ENCODE measurements around the gene PTCSC3.

The PTCSC3 gene

DNA sequence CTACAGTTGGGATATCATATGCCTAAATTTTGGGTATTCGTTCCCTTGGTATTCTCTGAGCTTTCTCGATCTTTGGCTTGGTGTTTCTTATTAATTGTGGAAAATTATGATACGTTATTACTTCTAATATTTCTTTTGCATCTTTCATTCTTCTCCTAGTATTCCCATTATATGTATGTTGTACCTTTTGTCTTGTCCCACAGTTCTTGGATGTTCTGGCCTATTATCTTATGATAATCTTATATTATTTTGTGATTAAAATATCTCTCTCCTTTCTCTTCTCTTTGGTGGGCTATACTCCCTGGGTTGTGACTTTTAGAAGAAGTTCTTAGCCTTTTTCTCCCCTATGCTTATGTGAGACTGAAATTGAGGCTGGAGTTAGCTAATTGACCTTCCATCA lies 25.2 kb downstream of the PTCSC3 start:
- TF ChIP-seq REST (IDR thresholded peaks at IDR 0.05; ENCODE audit: insufficient read depth in 1 of 2, low read depth in 2 of 2, low read length in 2 of 2) (no peak), POLR2AphosphoS5 (IDR thresholded peaks at IDR 0.05; ENCODE audit: low read depth, low read length) (no peak), SIN3A (IDR thresholded peaks at IDR 0.05; ENCODE audit: borderline replicate concordance, insufficient read depth, low read length) (no peak), FOXP2 (optimal IDR thresholded peaks at IDR 0.05; ENCODE audit: borderline replicate concordance, extremely low read depth, extremely low read length, insufficient read depth) (no peak), TAF1 (IDR thresholded peaks at IDR 0.05; ENCODE audit: borderline replicate concordance, insufficient read depth, low read length) (no peak)

- no peak for TF ChIP-seq POLR2AphosphoS5 (IDR thresholded peaks at IDR 0.05; ENCODE audit: low read depth, low read length)
- no peak for TF ChIP-seq SIN3A (IDR thresholded peaks at IDR 0.05; ENCODE audit: borderline replicate concordance, insufficient read depth, low read length)
- TF ChIP-seq FOXP2 (optimal IDR thresholded peaks at IDR 0.05; ENCODE audit: borderline replicate concordance, extremely low read depth, extremely low read length, insufficient read depth) = no peak
- TF ChIP-seq REST (IDR thresholded peaks at IDR 0.05; ENCODE audit: insufficient read depth in 1 of 2, low read depth in 2 of 2, low read length in 2 of 2) = no peak
- no peak for TF ChIP-seq TAF1 (IDR thresholded peaks at IDR 0.05; ENCODE audit: borderline replicate concordance, insufficient read depth, low read length)
These were observed 42.5 kb downstream of the PTCSC3 start for GRCh38 chr14:36134038-36134437.

GRCh38 chr14:36132826-36133225 lies 43.7 kb downstream of the PTCSC3 start:
- TF ChIP-seq FOXP2 (optimal IDR thresholded peaks at IDR 0.05; ENCODE audit: borderline replicate concordance, extremely low read depth, extremely low read length, insufficient read depth) (no peak), SIN3A (IDR thresholded peaks at IDR 0.05; ENCODE audit: borderline replicate concordance, insufficient read depth, low read length) (no peak), TAF1 (IDR thresholded peaks at IDR 0.05; ENCODE audit: borderline replicate concordance, insufficient read depth, low read length) (no peak), POLR2AphosphoS5 (IDR thresholded peaks at IDR 0.05; ENCODE audit: low read depth, low read length) (no peak), REST (IDR thresholded peaks at IDR 0.05; ENCODE audit: insufficient read depth in 1 of 2, low read depth in 2 of 2, low read length in 2 of 2) (no peak)

GRCh38 chr14:36130186-36130585 lies 46.3 kb downstream of the PTCSC3 start:
- no peak for TF ChIP-seq POLR2AphosphoS5 (IDR thresholded peaks at IDR 0.05; ENCODE audit: low read depth, low read length)
- TF ChIP-seq FOXP2 (optimal IDR thresholded peaks at IDR 0.05; ENCODE audit: borderline replicate concordance, extremely low read depth, extremely low read length, insufficient read depth) = no peak
- TF ChIP-seq REST (IDR thresholded peaks at IDR 0.05; ENCODE audit: insufficient read depth in 1 of 2, low read depth in 2 of 2, low read length in 2 of 2) = no peak
- no peak for TF ChIP-seq SIN3A (IDR thresholded peaks at IDR 0.05; ENCODE audit: borderline replicate concordance, insufficient read depth, low read length)
- TF ChIP-seq TAF1 (IDR thresholded peaks at IDR 0.05; ENCODE audit: borderline replicate concordance, insufficient read depth, low read length) = no peak

GRCh38 chr14:36129181-36129580 lies 47.3 kb downstream of the PTCSC3 start:
- TF ChIP-seq REST (IDR thresholded peaks at IDR 0.05; ENCODE audit: insufficient read depth in 1 of 2, low read depth in 2 of 2, low read length in 2 of 2) (no peak), TAF1 (IDR thresholded peaks at IDR 0.05; ENCODE audit: borderline replicate concordance, insufficient read depth, low read length) (no peak), FOXP2 (optimal IDR thresholded peaks at IDR 0.05; ENCODE audit: borderline replicate concordance, extremely low read depth, extremely low read length, insufficient read depth) (no peak), SIN3A (IDR thresholded peaks at IDR 0.05; ENCODE audit: borderline replicate concordance, insufficient read depth, low read length) (no peak), POLR2AphosphoS5 (IDR thresholded peaks at IDR 0.05; ENCODE audit: low read depth, low read length) (no peak)
